GM21360 (cell line): ENCODE data around the gene HSPA4.
"Not testable (repeated sequence)": the region's sequence is repeated elsewhere in the genome, so short reads cannot be mapped to it uniquely, and the experiment has no call there.

Experiments used
- ATAC-seq: cut with Tn5 transposase; IDR thresholded peaks from one replicate; pipeline ENCODE4 v1.9.1; 2021; ENCODE audit warnings: mild to moderate bottlenecking, moderate library complexity; ENCODE audit not compliant: unreplicated experiment

HSPA4 gene

DNA sequence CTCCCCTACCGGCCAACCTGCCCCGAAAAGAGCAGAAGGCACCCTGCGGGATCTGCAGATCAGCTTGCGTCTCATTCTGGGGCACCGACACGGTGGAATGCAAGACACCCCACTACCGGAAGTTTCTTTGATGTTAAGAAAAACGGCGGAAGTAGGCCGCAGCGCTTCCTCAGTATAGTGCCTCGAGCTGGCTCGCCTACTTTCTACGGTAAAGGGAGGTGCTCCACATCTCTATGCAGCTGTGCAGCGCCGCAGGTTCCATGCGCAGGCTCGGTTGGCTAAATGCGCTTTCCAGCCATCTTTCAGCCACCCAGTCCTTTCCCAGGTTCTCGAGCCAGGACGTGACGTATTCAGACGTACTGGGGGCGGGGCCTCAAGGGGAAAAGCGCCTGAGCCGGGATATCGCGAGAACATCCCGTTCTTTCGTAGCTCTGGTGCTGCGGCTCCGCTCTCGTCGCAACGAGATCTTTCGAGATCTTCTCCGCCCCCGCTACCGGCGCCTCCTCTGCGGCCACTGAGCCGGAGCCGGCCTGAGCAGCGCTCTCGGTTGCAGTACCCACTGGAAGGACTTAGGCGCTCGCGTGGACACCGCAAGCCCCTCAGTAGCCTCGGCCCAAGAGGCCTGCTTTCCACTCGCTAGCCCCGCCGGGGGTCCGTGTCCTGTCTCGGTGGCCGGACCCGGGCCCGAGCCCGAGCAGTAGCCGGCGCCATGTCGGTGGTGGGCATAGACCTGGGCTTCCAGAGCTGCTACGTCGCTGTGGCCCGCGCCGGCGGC is at the start of gene HSPA4:
Gene HSPA4, plus strand, starts transcription at position 472 of the 775 bp plus-strand sequence. Its CDS starts 238 bp downstream, at position 710.
- peak; percentile 76 for ATAC-seq

DNA sequence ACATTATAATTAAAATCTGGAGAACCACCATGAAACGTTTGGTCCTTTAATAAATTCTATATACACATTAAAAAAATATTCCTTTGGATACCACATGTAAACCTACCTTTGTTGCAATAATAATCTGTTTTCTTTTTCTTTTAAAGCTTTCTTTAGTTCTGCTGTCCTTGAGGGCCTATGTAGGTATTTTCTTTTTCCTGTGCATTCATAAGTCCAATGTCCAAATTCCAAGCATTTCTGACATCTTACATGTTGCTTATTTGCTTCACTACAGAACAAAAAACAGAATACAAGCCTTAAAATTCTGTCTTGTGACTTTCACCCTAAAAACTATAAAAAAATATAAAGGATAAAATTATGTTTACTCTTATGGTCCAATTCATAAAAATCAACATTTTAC is 45.2 kb upstream of the HSPA4 start:
- ATAC-seq: no peak

DNA sequence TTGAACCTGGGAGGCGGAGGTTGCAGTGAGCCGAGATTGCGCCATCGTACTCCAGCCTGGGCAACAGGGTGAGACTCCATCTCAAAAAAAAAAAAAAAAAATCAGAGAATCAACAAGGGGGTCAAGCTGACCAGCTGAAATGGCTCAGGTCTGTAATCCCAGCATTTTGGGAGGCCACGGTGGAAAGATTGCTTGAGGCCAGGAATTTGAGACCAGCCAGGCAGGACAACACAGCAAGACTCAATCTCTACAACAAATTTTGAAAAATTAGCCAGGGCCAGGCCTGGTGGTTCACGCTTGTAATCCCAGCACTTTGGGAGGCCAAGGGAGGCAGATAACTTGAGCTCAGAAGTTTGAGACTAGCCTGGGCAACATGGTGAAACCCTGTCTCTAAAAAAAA is 43.4 kb upstream of the HSPA4 start:
- ATAC-seq: not testable (repeated sequence)

GRCh38 chr5:133015466-133015865 is 36.3 kb upstream of the HSPA4 start:
- ATAC-seq: no peak

- ATAC-seq: no peak
These were observed 33.8 kb upstream of the HSPA4 start for GRCh38 chr5:133017964-133018363.

DNA sequence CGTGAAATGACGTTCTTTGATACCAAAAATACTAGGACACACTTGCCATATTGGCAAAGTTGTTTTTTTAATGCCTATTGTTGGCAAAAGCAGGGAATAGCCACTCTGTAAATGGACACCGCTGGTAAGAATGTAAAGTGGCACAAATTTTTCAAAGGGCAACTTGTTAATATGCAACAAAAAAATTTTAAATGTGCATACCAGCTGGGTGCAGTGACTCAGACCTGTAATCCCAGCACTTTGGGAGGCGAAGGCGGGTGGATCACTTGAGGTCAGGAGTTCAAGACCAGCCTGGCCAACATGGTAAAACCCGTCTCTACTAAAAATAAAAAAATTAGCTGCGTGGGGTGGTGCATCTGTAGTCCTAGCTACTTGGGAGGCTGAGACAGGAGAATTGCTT is 32.3 kb upstream of the HSPA4 start:
- ATAC-seq: not testable (repeated sequence)

DNA sequence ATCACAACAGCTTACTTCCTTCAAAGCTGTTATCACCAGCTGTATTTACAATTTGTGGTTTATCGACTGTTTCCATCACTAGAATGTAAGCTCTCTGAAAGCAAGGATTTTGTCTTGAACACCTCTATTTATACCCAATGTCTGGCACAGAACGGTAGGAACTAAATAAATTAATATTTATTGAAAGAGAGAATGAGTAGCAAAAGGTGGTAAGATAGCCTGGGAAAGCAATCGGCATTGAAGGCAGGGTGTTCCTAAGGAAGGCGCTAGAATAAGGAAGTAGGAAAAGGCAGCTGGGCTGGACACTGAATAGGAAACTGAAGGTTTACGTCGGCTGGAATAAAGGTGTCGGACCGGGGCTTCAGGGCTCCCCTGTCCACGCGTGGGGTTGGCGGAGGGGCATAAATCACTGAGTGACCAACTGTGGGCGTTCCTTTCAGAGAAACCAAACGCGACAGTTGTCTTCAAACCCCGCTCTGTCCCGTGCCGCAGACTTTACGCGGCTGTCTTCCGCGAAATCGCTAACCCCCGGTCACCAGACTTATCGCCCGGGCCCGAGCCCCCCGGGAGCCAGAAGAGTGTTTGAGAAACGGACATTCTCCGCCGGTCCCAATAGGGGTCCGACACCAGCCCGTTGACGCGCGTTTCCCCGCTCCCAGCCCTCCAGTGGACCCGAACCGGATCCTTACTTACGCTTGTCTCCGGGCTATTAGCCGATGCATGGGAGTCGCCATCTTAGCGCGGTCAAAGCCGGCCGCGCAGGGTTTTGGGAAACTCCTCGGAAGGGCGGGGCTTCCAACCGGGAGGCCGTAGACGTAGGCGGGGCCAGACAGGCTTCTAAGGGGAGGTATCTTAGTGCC is 25.8 kb upstream of the HSPA4 start, which contains the start of gene ZCCHC10:
Gene ZCCHC10, minus strand, starts transcription at position 746 of the 860 bp plus-strand sequence. Its CDS starts 12 bp downstream, at position 734.
- ATAC-seq: peak; percentile 93

GRCh38 chr5:133026664-133027153 is 25.1 kb upstream of the HSPA4 start:
- no peak for ATAC-seq

DNA sequence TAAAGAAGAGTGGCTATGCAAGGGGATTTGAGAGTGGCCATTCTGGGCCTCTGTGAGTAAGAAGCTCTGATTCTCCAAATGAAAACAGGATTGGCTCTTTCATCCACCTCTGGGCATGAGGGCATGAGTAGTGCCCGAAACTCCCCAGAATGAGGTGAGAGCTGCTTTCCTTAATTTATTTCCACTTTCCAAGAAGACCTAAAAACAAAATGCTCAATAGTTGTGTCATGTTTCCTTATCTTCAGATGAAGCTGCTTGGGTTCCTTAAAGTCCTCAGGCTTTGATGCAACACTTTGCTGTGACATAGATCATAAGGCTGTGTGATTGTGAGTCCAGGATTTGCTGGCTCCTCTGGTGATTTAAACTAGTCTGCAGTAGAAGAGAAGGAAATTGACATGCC is 22.4 kb upstream of the HSPA4 start:
- ATAC-seq: no peak

DNA sequence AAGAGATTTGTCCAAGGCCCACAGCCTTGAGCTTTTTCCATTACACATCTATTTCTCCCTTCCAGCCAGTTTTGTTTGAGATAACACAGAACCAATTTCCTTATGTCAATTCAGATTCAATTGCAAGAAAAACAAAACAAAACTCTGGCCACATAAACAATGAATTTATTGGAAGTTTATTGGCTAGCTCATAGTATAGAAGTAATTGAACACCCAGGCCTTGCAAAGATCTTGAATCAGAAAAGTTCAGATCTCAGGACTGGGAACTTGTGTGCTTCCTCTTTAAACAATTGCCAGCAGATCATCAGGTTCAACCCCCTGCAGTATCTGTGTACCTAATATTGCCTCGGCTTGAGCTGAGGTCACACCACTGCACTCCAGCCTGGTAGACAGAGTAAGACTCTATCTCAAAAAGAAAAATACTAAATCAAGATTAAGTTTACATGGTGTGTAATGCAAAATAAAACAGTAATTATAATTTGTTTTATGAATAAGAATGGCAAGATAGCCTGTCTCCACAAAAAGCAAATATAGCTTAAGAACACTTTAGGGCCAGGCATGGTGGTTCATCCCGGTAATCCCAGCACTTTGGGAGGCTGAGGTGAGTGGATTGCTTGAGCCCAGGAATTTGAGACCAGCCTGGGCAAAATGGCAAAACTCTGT is 21.3 kb upstream of the HSPA4 start:
- no peak for ATAC-seq

DNA sequence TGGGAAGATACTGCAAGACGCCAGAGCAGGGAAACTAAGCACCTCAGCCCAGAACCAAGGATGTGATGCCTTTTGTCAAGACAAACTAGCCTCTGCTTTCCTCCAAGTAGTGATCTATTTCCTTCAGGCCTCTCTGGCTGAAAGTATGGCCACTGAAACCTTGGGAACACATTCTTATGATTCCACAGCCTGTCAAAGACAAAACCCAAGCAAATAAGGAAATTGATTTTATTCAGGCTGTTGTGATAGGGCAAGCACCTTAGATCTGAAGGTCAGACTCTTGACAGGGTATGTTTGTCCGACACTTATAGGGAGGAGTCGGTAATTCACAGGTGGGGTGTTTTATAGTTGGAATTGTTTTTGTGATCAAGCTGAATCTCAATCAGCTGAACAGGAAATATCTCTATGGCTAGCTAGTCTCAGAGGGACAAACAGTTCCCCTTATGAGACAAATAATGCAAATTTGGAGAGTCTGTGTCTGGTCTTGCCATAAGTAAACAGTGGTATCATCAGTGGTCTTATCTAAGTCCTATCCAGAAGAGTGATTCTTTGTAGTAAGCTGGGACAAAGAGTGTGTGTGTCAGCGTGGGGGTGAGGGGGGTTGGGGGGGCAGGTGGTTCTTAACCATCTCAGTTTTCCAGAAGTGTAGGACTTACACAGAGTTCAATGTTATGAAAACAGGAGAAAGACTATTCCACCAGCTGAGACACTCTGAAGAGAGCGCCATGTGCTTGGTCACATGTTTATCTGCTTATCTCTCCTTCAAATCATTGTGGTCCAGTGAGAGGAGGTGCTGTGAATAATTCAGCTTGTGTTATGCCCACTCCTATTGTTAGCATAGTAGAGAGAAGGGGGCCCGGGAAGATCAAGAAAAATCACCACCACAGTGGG is 18.7 kb upstream of the HSPA4 start:
- peak; percentile 35 for ATAC-seq

- no peak for ATAC-seq
These were observed 17.7 kb upstream of the HSPA4 start for GRCh38 chr5:133034064-133034463.

DNA sequence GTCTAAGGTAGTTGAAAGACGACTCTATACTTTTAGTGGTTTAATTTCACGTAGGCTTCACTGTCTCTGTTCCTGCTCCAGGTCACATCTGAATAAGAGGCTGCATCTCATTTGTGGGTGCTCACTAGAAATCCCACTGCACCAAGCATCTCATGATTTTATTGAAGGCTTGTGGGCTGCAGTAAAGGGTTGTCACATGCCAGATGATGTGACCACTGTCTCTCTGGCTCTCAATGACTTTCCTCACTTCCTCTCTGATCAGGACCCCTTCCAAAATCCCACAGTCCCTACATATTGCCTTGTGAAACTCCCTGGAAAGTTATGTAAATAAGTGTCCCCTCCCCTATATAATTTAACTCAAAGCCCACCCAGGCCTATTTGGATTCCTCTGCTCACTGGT is 16.6 kb upstream of the HSPA4 start:
- ATAC-seq: no peak

- ATAC-seq: not testable (repeated sequence)
These were observed 15.1 kb upstream of the HSPA4 start for GRCh38 chr5:133036677-133037076.

GRCh38 chr5:133041157-133041784 is 10.5 kb upstream of the HSPA4 start:
- no peak for ATAC-seq

GRCh38 chr5:133041910-133042309 is 9.9 kb upstream of the HSPA4 start:
- no peak for ATAC-seq

- ATAC-seq: not testable (repeated sequence)
These were observed 5.3 kb upstream of the HSPA4 start for GRCh38 chr5:133046560-133046959.

- ATAC-seq: no peak
These were observed 4.4 kb upstream of the HSPA4 start for GRCh38 chr5:133047404-133047803.

- no peak for ATAC-seq
These were observed 2.7 kb upstream of the HSPA4 start for GRCh38 chr5:133048993-133049725.
